Measurements from ENCODE around the gene SLC7A7.
"Not testable (repeated sequence)": the region's sequence is repeated elsewhere in the genome, so short reads cannot be mapped to it uniquely, and the experiment has no call there.

Gene SLC7A7

GRCh38 chr14:22820731-22821130 is 5.5 kb upstream of the SLC7A7 start:
- no peak for DNase-seq

GRCh38 chr14:22819151-22819988 is 4.1 kb upstream of the SLC7A7 start:
- DNase-seq = no peak

GRCh38 chr14:22814373-22814772 is 862 bp downstream of the SLC7A7 start:
- no peak for DNase-seq

GRCh38 chr14:22813145-22813544 is 2.1 kb downstream of the SLC7A7 start:
- no peak for DNase-seq

- no peak for DNase-seq
Measured at GRCh38 chr14:22812744-22813143, 2.5 kb downstream of the SLC7A7 start.

- DNase-seq = no peak
Measured at GRCh38 chr14:22811722-22812121, 3.5 kb downstream of the SLC7A7 start.

- no peak for DNase-seq
Measured at GRCh38 chr14:22808388-22809209, 6.6 kb downstream of the SLC7A7 start.

- DNase-seq = no peak
Measured at GRCh38 chr14:22807432-22808087, 7.7 kb downstream of the SLC7A7 start.

- DNase-seq = not testable (repeated sequence)
Measured at GRCh38 chr14:22805235-22805634, 10.0 kb downstream of the SLC7A7 start.

GRCh38 chr14:22803687-22803974 is 11.6 kb downstream of the SLC7A7 start:
- no peak for DNase-seq

GRCh38 chr14:22802860-22803686 is 12.2 kb downstream of the SLC7A7 start:
- DNase-seq = no peak

GRCh38 chr14:22801716-22802115 is 13.5 kb downstream of the SLC7A7 start:
- DNase-seq = no peak

- DNase-seq = no peak
Measured at GRCh38 chr14:22800346-22800745, 14.9 kb downstream of the SLC7A7 start.

GRCh38 chr14:22798528-22798927 is 16.7 kb downstream of the SLC7A7 start:
- DNase-seq = no peak

GRCh38 chr14:22797017-22797917 is 18.0 kb downstream of the SLC7A7 start:
- no peak for DNase-seq

- no peak for DNase-seq
Measured at GRCh38 chr14:22796087-22796707, 19.0 kb downstream of the SLC7A7 start.

- DNase-seq = no peak
Measured at GRCh38 chr14:22794551-22794951, 20.7 kb downstream of the SLC7A7 start.

- DNase-seq = no peak
Measured at GRCh38 chr14:22793976-22794375, 21.3 kb downstream of the SLC7A7 start.

GRCh38 chr14:22793550-22793949 is 21.7 kb downstream of the SLC7A7 start:
- DNase-seq = not testable (repeated sequence)

GRCh38 chr14:22792158-22792557 is 23.1 kb downstream of the SLC7A7 start:
- no peak for DNase-seq

- no peak for DNase-seq
Measured at GRCh38 chr14:22791301-22791700, 23.9 kb downstream of the SLC7A7 start.
